GM21367 (cell line): ENCODE results near the gene BACH2.
"Not testable (repeated sequence)": the region's sequence is repeated elsewhere in the genome, so short reads cannot be mapped to it uniquely, and the experiment has no call there.

Experiments
- ATAC-seq: cut with Tn5 transposase; IDR thresholded peaks from one replicate; pipeline ENCODE4 v1.9.1; 2021; ENCODE audit not compliant: unreplicated experiment

BACH2 gene

GRCh38 chr6:90216072-90216977, 80.3 kb downstream of the BACH2 start:
- ATAC-seq, result peak; percentile 67

GRCh38 chr6:90214966-90215365, 81.7 kb downstream of the BACH2 start:
- no peak for ATAC-seq

- no peak for ATAC-seq
Measured at GRCh38 chr6:90214461-90214860, 82.2 kb downstream of the BACH2 start.

- no peak for ATAC-seq
Measured at GRCh38 chr6:90212274-90212673, 84.4 kb downstream of the BACH2 start.

GRCh38 chr6:90209527-90209926, 87.1 kb downstream of the BACH2 start:
- ATAC-seq, result no peak

GRCh38 chr6:90208690-90209089, 88.0 kb downstream of the BACH2 start:
- ATAC-seq, result not testable (repeated sequence)

GRCh38 chr6:90204327-90205056, 92.2 kb downstream of the BACH2 start:
- no peak for ATAC-seq

GRCh38 chr6:90203672-90204071, 93.0 kb downstream of the BACH2 start:
- ATAC-seq, result no peak

- no peak for ATAC-seq
Measured at GRCh38 chr6:90202156-90202555, 94.5 kb downstream of the BACH2 start.

- no peak for ATAC-seq
Measured at GRCh38 chr6:90199900-90200299, 96.7 kb downstream of the BACH2 start.

GRCh38 chr6:90198758-90199425, 97.8 kb downstream of the BACH2 start:
- ATAC-seq, result no peak

GRCh38 chr6:90197854-90198496, 98.7 kb downstream of the BACH2 start:
- no peak for ATAC-seq

GRCh38 chr6:90195094-90195829, 101.4 kb downstream of the BACH2 start:
- ATAC-seq, result no peak

GRCh38 chr6:90194371-90194841, 102.2 kb downstream of the BACH2 start:
- no peak for ATAC-seq

- no peak for ATAC-seq
Measured at GRCh38 chr6:90193359-90193758, 103.3 kb downstream of the BACH2 start.

- ATAC-seq, result no peak
Measured at GRCh38 chr6:90192857-90193256, 103.8 kb downstream of the BACH2 start.

- ATAC-seq, result no peak
Measured at GRCh38 chr6:90190752-90191395, 105.8 kb downstream of the BACH2 start.

- no peak for ATAC-seq
Measured at GRCh38 chr6:90190131-90190530, 106.5 kb downstream of the BACH2 start.

- no peak for ATAC-seq
Measured at GRCh38 chr6:90187437-90188121, 109.1 kb downstream of the BACH2 start.
